Stimulated activated CD8-positive, alpha-beta memory T cell treated with anti-CD3 and anti-CD28 coated beads, Interleukin-7, amount 100 ng/mL, for 48 hours (primary cell): ENCODE data around the gene GLYATL1.

Experiments used
- DNase-seq, 2 donors: peaks; one replicate each; pipeline ENCODE4 v3.0.0-alpha.2; 2020; ENCODE audit warnings: low read depth in 1 of 2; ENCODE audit errors: extremely low read depth in 1 of 2

The GLYATL1 gene, protein sequence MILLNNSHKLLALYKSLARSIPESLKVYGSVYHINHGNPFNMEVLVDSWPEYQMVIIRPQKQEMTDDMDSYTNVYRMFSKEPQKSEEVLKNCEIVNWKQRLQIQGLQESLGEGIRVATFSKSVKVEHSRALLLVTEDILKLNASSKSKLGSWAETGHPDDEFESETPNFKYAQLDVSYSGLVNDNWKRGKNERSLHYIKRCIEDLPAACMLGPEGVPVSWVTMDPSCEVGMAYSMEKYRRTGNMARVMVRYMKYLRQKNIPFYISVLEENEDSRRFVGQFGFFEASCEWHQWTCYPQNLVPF

DNA sequence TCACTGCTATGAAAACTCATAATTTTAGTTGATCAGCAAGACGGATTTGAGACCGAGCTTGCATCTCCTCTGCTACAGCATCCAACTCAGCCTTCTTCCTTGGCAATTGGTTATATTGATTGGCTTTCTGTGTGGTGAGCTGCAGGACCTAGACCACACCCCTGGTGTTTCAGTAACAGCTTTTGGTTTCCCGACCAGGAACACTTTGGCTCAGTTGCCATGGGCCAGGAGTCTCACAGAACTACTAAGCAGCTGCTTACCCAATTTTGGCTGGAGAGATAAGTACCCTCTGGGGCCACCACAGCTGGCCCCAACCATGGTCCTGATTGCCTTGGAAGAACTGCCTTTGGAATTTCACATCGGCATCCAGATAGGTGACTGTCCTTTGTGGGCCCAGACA lies at the start of gene GLYATL1:
TSS of gene GLYATL1 (plus strand) at position 212 of the 400 bp plus-strand sequence. CDS start 7,600 bp downstream, outside the sequence.
- DNase-seq, result no peak

DNA sequence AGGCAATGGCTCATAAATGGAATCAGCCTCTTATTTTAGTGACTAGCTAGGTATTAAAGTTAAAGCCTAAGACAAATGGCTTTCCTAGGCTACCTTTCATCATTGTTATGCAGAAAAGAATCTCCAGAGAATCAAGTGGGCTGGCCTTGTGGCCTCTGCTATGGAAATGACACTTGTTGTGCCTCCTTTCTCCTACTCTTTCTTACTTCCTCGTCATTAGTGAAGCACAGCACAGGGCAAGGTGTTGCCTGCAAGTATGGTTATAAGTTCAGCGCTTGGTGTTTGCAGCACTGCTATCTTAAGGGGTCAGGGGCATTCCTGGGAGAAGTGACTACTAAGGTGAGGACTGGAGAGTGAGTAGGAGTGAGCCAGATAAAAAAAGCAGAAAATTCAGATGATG lies 45.4 kb upstream of the GLYATL1 start:
- no peak for DNase-seq

DNA sequence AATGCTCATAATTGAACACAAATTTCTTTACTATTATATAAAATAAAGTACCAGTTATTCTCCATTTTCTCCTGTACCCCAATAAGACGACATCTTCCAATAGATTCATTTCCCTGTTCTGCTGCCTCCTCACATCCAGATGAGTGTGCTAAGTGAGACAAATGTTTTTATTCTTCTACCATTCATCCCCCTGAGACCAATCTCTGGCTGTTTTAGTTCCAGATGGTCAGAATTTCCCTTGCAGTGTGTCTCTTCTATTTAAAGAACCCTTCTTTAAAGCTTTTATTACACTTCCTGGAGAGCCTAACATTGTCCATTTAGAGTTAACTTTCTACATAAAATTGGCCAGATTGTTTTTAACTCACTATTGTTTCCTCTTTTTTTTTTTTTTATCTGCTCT lies 41.2 kb upstream of the GLYATL1 start:
- DNase-seq, result no peak

DNA sequence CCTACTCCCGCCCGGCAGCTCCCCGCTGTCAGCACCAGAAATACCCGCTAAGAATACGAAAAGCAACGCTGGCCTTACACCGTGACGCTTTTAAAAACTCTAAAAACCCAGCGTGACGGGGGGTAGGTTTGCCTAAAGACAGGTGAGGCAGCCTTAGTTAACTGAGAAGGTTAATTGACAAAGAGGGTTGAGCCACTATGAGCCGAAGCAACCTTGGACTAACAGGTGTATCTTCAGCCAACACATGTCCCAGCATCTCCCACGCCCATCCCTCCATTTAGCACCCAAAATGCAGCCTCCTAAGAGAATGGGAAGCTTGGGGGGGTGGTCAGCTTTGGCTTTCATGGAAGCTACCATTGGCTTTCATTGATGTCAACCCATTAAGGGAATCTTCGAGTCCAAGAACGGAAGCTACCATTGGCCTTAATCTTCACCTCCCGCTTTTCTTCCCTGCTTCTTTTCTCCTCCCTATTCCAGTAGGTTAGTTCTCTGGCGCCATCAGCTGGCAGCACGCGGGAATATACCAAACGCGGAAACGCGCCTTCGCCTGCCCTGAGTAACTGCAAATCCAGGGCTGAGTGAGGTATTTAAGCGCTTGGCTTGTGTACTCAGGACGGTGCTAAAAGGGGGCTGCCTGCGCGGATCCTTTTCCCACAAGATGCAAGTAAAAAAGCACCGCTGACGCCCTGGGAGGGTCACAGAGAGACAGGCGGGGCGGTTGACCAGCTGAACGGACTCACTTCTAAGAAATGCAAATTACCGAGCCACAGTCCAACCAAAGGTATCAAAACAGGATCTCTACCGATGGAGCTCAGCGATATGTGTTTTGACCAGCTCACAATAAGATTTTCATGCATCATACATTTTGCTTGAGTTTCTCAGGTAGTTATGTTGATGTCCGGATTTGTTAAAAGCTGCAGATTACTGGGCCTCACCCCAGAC lies 38.5 kb upstream of the GLYATL1 start:
- peak in 1 of 2 donors; percentile 21 for DNase-seq

DNA sequence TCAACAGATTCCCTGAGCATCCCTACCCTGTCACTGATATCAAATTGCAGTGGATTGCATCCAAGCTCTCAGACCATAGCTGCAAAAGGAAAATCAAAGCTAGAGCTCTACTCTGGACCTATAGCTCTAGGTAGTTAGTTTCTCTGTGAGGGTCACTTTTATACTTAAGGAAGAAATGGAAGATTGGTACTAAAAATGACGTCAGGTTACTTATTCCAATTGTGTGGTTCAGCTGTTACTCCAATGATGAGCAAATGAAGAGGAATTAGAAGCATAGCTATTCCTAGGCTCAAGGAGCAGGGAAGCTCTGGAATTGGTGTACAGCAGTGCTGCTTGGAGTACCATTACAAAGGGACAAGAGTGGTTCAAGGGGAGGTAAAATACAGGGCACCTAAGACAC lies 36.4 kb upstream of the GLYATL1 start:
- DNase-seq, result no peak

DNA sequence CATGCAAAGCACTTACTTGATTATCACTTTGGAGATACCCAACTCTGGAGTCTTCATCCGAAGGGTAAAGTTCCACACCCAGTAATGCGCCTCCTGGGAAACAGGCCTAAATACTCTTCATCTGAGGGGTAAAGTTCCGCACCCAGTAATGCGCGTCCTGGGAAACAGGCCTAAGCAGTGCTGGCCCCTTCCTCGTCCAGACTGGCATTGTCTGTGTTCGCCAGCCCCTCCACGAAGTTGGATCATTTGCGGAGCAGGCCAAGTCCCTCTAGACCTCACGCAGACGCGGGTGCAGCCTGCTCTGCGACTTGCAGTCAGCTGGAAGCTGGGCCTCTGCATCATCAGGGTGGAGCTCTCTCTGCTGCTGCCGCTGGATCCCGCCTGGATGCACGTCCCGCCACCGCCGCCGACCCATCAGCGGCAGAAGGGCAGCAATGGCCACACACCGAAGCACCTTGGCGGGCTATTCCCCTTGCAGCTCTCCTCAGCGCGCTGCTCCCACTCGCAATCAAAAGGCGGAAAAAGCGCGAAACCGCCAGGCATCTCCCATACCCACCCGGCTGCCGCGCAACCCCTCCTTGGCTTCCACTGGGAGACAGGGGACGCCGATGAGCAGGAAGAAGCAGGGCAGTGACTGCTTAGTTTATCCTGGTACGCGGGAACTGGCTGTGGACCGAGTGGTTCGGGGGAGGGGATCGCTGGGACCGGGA lies 34.1 kb upstream of the GLYATL1 start:
- DNase-seq, result no peak

DNA sequence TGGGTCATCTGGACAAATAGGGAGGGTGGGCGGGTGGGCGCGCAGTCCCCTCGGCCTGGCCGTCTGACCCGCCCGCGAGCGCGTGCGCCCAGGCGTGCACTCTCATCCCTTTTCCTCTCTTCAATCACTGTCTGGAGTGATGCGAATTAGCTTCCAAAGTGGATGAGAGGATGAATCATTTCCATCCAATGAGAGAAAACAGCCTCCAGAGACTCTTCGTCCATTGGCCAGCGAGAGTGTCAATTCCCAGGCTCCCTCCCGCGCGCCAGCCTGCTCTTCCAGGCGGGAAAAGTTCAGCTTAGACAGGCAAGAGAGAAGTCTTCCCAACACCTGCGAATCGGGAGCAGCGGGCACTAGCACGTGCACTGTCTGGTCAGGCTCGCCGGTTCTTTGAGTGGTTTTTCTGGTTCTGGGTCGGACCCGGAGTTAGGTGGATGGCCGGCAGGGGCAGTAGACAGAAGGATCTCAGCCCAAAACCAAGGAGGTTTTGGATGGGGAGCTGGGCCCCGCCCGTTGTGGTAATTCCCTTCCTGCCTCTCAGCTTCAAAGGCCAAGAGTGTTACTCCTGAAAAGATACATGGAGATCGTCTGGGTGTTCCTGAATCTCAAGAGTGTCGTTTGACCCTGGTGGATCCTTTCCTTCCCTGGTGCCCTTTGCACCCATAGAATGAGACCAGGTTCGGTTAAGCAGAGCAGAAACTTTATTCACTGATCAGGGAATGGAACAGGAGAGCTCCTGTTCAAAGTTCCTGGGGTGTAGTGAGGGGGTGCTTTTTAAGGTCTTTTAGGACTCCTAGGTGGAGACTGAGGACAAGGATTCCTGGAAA lies 33.4 kb upstream of the GLYATL1 start:
- no peak for DNase-seq

DNA sequence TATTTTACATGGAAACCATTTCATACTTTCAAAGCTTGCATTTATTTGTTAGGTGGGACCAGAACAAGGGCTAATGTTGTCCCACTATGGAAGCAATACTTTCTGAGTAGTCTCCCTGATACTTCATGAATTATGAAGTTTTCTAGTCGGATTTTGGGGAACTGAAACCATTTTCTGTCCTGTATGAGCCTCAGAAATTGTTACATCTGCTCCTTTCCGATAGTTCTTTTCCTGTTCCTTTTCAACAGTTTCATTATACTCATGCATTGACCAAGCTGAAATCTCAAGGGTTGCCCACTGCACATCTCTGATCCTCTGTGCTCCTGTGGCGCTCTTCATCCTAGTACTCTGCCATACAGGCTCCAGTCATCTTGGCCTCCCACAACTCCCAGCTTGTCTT lies 31.5 kb upstream of the GLYATL1 start:
- no peak for DNase-seq

DNA sequence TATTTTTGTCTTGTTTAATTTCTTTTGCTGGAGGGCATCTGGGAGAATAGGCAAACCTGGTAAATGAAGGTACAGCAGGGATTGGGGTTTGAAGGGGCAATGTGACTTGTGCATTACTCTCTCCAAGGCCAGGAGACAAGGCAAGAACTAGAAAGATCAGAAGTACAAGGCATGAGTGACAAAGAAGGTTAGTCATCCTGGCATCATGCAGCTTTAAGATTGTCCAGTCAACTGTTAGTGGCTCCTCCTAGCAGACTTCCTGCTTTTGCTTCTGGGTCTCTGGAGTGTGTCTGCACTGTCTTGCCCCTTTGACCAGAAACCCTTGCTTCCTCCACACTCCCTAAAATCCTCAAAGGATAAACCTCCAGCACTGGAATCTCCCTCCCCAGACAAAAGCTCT lies 27.2 kb upstream of the GLYATL1 start:
- DNase-seq, result no peak

DNA sequence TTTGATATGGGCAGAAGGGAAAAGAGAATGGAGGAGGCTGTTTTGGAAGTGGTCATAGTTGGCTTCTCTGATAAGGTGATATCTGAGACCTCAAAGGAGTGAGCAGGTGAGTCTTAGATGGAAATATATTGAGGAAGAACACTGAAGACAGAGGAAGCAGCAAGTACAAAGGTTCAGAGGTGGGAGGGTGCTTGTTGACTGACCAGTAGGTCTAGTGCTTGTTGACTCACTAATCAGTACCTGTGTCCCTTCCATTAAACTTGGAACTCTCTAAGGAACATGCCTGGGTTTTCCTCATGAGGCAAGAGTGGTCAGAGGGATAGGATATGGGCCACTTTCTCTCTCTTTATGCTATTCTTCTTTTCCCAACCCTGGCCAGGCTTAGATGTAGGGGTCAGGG lies 25.6 kb upstream of the GLYATL1 start:
- DNase-seq, result no peak

DNA sequence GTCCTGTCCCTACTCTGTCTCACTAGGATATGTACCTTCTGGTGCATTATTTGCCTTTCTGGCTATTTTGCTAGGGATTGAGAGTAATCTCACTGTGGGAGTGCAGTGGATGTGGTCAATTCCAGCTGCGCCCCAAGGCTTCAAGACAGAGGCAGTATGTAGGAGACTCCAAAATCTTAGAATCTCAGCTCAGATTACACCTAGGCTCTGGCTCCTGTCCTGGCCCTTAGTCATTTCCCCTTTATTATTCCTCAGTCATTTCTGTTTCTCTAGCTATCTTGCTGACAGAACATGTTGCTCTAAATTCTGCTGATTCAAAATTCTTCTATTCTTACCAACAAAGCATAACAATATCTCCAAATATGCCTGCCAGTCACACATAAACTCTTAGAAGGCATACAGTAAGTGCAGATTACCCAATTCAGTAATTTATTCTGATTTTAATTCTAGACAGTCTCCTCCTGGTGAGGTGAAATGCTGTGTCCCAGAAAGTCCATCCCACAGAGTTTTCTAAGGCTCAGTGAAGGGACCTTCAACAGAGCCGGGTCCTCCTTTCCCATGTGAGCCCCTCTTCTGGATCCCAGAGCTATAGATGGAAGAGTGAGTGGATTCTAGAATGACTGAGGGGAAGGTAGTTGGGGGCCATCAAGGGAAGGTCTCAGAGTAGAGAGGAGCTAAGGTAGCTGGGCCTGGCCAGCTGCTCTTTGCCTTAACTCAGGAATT lies 24.3 kb upstream of the GLYATL1 start:
- DNase-seq, result no peak

DNA sequence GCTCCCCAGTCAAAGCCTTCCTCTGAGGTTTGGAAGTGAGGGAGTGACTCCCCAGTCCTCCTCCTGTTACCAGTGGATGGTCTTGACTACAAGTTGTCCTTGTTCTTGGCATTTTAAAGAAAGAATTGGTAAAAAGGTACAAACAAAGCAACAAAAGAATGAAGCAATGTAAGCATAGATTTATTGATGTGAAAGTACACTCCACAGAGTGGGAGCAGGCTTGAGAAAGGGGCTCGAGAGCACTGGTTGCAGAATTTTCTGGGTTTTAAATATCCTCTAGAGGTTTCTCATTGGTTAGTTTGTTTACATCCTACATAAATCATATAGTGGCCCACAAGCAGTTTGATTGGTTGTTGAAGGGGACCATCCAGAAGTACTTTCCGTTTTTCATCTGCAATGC lies 22.7 kb upstream of the GLYATL1 start:
- no peak for DNase-seq

DNA sequence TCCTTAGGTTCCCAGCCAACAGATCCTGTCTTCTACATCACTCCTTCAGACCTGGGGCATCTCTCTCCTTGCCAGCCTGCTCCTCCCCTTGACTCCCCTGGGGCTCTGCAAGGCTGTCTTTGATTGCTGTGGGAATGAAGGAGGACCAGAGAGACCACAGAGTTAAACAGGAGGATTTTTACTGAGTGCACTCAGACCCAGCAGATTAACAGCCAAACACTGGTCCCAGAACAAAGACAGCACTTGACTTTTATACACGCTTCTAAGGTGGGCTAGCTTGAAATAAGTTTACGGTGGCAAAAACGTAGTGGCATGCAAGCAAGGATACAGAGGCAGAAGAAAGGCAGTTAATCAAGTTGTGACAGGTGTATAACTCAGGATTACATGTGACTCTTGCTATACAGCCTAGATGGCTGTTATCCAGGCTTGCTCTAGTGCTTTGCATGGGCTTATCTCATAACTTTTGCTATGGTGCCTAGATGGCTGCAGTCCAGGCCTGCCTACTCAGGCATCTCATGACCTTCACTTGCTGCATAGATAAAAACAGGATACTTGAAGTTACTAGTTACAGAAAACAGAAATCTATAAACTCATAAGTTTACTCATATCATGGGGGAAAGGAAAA lies 22.0 kb upstream of the GLYATL1 start:
- no peak for DNase-seq

DNA sequence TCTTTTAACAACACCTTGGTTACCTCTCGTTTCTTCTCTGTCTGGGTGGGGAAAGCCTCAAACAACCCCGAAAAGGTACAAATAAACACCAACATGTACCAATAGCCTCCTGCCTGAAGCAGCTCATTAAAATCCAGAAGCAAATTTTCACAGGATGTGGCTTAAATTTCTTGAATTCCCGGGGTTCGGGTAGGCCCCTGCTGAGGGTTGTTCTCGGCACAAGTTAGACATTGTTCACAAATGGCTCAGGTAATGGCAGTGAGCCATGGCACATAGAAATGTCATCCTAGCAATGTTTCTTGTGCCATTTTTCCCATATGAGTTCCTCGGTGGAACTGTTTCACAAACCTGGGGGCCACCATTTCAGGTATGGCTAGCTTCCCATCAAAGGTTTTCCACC lies 19.7 kb upstream of the GLYATL1 start:
- no peak for DNase-seq

DNA sequence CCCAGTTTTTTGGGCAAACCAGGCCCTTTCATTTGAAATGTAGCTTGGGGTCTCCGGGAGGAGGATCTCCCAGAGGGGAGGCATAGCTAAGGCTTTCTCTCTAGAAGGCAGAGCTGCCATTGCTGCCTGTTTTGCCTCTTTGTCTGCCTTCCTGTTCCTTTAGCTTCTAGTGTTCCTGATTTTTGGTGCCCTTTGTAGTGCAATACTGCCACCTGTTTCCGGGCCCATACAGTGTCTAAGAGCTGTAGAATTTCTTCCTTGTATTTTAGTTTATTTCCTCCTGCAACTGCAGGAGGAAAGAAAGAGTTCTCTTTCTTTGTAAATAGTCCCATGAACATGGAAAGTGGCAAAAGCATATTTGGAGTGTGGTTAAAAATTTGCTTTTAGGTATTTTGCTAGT lies 19.3 kb upstream of the GLYATL1 start:
- DNase-seq, result no peak

DNA sequence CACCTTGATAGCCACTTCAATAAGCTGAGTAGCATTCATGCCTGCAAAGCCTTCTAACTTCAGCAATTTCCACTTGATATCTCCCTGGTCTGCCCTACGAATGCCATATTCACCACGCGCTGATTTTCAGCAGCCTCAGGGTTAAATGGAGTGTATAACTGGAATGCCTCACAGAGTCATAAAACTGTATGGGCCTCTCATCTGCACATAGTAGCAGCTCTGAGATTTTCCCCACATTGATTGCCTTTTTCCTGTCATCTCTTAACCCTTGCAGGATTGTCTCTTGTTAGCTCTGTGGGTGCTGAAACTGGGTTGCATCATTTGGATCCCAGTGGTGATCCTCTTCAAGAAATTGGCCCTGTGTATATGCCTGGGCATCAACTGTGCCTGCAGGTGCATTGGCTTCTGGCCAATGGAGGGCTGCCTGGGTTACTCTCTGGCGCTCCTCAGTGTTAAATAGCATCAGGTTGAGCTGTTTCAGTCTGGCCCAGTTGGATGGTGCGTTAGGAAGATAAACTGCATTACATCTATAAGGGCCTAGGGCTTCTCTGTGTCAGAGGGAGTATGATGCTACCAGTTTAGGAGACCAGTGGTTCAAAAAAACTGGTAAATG lies 17.4 kb upstream of the GLYATL1 start:
- no peak for DNase-seq

DNA sequence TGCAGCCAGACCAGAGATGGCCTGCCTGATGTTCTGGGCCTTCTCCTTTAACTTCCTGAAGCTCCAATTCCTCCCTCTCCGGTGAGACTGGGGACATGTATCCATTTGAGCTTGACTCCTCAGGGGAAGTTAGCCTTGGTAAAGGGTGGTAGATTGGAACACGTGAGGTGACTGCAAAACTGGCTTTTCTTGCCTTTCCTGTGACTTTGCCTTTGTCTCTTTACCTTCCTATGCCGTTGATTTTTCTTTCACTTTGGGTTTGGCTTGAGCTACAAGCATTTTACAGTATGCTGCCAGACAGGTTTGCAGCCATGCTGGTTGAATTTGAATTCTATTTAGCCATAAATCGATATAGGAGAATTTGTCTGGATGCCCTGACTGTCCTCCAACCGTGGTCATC lies 16.8 kb upstream of the GLYATL1 start:
- DNase-seq, result no peak

DNA sequence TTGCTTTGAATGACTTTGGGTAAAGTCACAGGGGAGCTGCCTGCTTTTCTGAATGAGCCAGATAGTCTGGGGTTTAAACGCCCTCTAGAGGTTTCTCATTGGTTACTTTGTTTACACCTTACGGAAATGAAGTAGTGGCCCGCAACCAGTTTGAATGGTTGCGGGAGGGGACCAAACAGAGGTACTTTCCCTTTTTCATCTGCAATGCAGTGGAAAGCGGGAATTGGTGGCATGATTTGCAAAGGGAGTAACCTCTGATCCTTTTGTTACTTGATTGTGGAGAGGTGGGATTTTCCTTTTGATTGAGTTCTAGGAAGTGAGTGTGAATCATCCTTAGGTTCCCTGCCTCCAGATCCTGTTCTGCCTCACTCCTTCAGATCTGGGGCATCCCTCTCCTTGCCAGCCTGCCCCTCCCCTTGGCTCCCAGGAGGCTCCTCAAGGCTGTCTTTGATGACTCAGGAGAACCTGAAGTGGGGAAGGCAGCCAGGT lies 15.9 kb upstream of the GLYATL1 start:
- DNase-seq, result no peak

DNA sequence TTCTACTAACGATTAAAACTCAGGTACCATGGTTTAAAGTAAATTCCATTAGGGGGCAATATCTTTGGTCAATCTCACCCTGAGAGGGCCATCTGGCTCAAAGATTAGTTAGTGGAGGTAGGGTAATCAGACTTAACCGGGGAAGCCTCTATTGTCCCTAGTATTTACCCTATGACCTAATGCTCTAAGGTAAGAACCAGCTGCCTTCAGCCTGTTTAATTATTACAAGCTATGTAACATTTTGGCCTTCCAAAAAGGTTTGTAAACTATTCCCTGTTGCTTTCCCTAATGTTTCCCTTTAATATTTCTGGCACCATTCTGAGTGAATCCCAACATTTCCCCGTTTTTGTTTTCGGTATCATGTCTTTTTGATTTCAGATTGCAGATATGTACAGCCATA lies 15.1 kb upstream of the GLYATL1 start:
- no peak for DNase-seq
